Liver (tissue), 3 donors: Measurements from ENCODE around the gene TNFRSF6B.
"Not testable (repeated sequence)": the region's sequence is repeated elsewhere in the genome, so short reads cannot be mapped to it uniquely, and the experiment has no call there.

ENCODE experiments used
- CTCF ChIP-seq: fragments of 150-350 bp; IDR thresholded peaks from 2 replicates; pipeline ENCODE4 v1.5.1; 2017; ENCODE audit warnings: improper control_type of control experiment, low read depth, low read length; ENCODE audit not compliant: missing input control
- EGR1 ChIP-seq, 2 donors: IDR thresholded peaks; 2 replicates each; pipeline ENCODE4 v1.6.1; 2016 to 2018; ENCODE audit warnings: antibody characterized with exemption in 2 of 2, low read depth in 2 of 2
- GABPA ChIP-seq, 2 donors: IDR thresholded peaks in 1 of 2; conservative IDR thresholded peaks in 1 of 2; 2 replicates each; pipeline ENCODE4 v1.6.1; 2016; ENCODE audit warnings: antibody characterized with exemption in 2 of 2, mild to moderate bottlenecking in 1 of 2, moderate library complexity in 1 of 2
- JUND ChIP-seq, 2 donors: IDR thresholded peaks; 2 replicates each; pipeline ENCODE4 v1.6.1; 2016; ENCODE audit warnings: antibody characterized with exemption in 2 of 2
- RAD21 ChIP-seq, 2 donors: IDR thresholded peaks; 2 replicates each; pipeline ENCODE4 v1.6.1; 2016; ENCODE audit warnings: antibody characterized with exemption in 2 of 2, mild to moderate bottlenecking in 2 of 2
- REST ChIP-seq: IDR thresholded peaks from 2 replicates; pipeline ENCODE4 v1.6.1; 2016; ENCODE audit warnings: antibody characterized with exemption, mild to moderate bottlenecking
- YY1 ChIP-seq: IDR thresholded peaks from 2 replicates; pipeline ENCODE4 v1.6.1; 2016; ENCODE audit warnings: antibody characterized with exemption, mild to moderate bottlenecking
- TF ChIP-seq, protein P1 (sequence below): IDR thresholded peaks from 2 replicates; pipeline ENCODE4 v1.6.1; 2016; ENCODE audit warnings: antibody characterized with exemption
- donor health status: healthy.
- donor health status: healthy.

DNA sequence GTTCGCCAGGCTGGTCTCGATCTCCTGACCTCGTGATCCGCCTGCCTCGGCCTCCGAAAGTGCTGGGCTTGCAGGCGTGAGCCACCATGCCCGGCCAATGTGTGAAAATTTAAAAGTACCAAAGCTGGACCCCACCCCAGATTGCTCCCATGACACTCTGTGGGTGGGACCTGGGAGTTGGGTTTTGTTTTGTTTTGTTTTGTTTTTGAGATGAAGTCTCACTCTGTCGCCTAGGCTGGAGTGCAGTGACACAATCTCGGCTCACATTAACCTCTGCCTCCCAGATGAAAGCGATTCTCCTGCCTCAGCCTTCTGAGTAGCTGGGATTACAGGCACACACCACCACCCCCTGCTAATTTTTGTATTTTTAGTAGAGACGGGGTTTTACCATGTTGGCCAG is 24.8 kb upstream of the TNFRSF6B start:
- not testable (repeated sequence) for TF ChIP-seq RAD21 (IDR thresholded peaks at IDR 0.05); CTCF; REST; YY1; EGR1 (IDR thresholded peaks at IDR 0.05; ENCODE audit: low read depth in 2 of 2); GABPA (IDR thresholded peaks at IDR 0.05 in 1 of 2, conservative IDR thresholded peaks at IDR 0.05 in 1 of 2); JUND (IDR thresholded peaks at IDR 0.05)
- TF ChIP-seq, protein P1, sequence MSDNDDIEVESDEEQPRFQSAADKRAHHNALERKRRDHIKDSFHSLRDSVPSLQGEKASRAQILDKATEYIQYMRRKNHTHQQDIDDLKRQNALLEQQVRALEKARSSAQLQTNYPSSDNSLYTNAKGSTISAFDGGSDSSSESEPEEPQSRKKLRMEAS = not testable (repeated sequence)
